Measurements from ENCODE around the gene MTNR1B. TPM values are rescaled to one million over a fixed set of nuclear protein-coding genes. Genes with fewer than 3 reads are reported as not detected.

The MTNR1B gene
- total RNA-seq, 4 donors from 2014 or later: not detected

GRCh38 chr11:93031386-93031785, 61.9 kb downstream of the MTNR1B start:
- H3K27me3 ChIP-seq: no peaks in the 10 kb centered on the region
- no peak overlapping the region for H3K27ac ChIP-seq
- 87% methylated on average over 8 of the region's 8 CpGs for WGBS

More at GRCh38 chr11:93031386-93031785, 61.9 kb downstream of the MTNR1B start:
- Histone ChIP-seq H3K9me3 (no peaks in the 10 kb centered on the region), H3K4me3 (no peak overlapping the region), H3K36me3 (no peaks in the 10 kb centered on the region), H3K4me1 (no peaks in the 10 kb centered on the region)
- TF ChIP-seq EP300 (IDR thresholded peaks at IDR 0.05): no peak
- TF ChIP-seq POLR2AphosphoS5 (IDR thresholded peaks at IDR 0.05): no peak
- TF ChIP-seq CTCF (IDR thresholded peaks at IDR 0.05): no peak
- TF ChIP-seq POLR2A (IDR thresholded peaks at IDR 0.05): no peak
- DNase-seq (ENCODE audit: low spot score in 2 of 2): no peak

Other genes with a start within 250 kb of the MTNR1B start
- gene SLC36A4, start 228.3 kb downstream of the MTNR1B start, total RNA-seq: 10 to 100 TPM in 1 of 4 donors, 1 to 10 TPM in 3; 7.2 to 16.3 (median 8.9) TPM